Spinal cord (tissue), 4 donors: ENCODE measurements around the gene GNA15. TPM values are rescaled to one million over a fixed set of nuclear protein-coding genes. Genes with fewer than 3 reads are reported as not detected.

Experiments used
- polyA plus RNA-seq, 2 donors: library from polyadenylated mRNA; unstranded; fragments of 120-200 nt; gene quantifications; one replicate each; pipeline ENCODE4 v1.2.1, GENCODE V29; 2013; ENCODE audit not compliant: insufficient read length in 2 of 2
- total RNA-seq, 2 donors: library from RNA; depleted of rRNA in 1 of 2; stranded (reverse); fragments of 120-200 nt in 1 of 2; fragments of >200 nt in 1 of 2; gene quantifications; one replicate each; pipeline versions ENCODE4 v1.2.3 to v1.2.4, GENCODE V29; 2013 to 2014

GNA15 gene
- total and polyA plus RNA-seq, 4 donors: 2.1 to 3.6 (median 3.1) TPM

Other genes starting within 250 kb of the GNA15 start
- gene ZNF57, start 235.1 kb upstream of the GNA15 start, total RNA-seq: 1 to 10 TPM; 5.2 to 6.9 TPM
- gene ZNF57, start 235.1 kb upstream of the GNA15 start, polyA plus RNA-seq: 1 to 10 TPM; 5.2 to 5.4 TPM
- 10 to 100 TPM in 1 of 2 donors, 1 to 10 TPM in 1; 7.4 to 14.2 TPM for gene ZNF77, start 191.1 kb upstream of the GNA15 start, total RNA-seq
- gene ZNF77, start 191.1 kb upstream of the GNA15 start, polyA plus RNA-seq: 1 to 10 TPM; 5.9 to 7.8 TPM
- 1 to 10 TPM; 1.6 to 5.0 TPM for gene TLE6, start 158.5 kb upstream of the GNA15 start, total RNA-seq
- 1 to 10 TPM; 4.6 to 4.7 TPM for gene TLE6, start 158.5 kb upstream of the GNA15 start, polyA plus RNA-seq
- gene TLE2, start 106.8 kb upstream of the GNA15 start, total RNA-seq: 10 to 100 TPM; 14.9 to 26.4 TPM
- gene TLE2, start 106.8 kb upstream of the GNA15 start, polyA plus RNA-seq: 100 to 1,000 TPM in 1 of 2 donors, 10 to 100 TPM in 1; 78.8 to 101 TPM
- gene TLE5, start 73.5 kb upstream of the GNA15 start, total RNA-seq: 100 to 1,000 TPM; 124 to 273 TPM
- gene TLE5, start 73.5 kb upstream of the GNA15 start, polyA plus RNA-seq: 1,000 to 10,000 TPM in 1 of 2 donors, 100 to 1,000 TPM in 1; 884 to 1,010 TPM
- 10 to 100 TPM; 39.3 to 45.4 TPM for gene GNA11, start 41.7 kb upstream of the GNA15 start, total RNA-seq
- gene GNA11, start 41.7 kb upstream of the GNA15 start, polyA plus RNA-seq: 10 to 100 TPM; 80.3 to 87.1 TPM
- gene S1PR4, start 42.7 kb downstream of the GNA15 start, total RNA-seq: 1 to 10 TPM in 1 of 2 donors, under 1 TPM in 1; 0.88 to 2.6 TPM
- gene S1PR4, start 42.7 kb downstream of the GNA15 start, polyA plus RNA-seq: 1 to 10 TPM in 1 of 2 donors, under 1 TPM in 1; 0.32 to 1.7 TPM
- 10 to 100 TPM; 12.1 to 22.0 TPM for gene NCLN, start 49.9 kb downstream of the GNA15 start, total RNA-seq
- 10 to 100 TPM; 40.5 to 55.4 TPM for gene NCLN, start 49.9 kb downstream of the GNA15 start, polyA plus RNA-seq
- gene CELF5, start 88.6 kb downstream of the GNA15 start, total RNA-seq: 10 to 100 TPM; 12.7 to 18.9 TPM
- gene CELF5, start 88.6 kb downstream of the GNA15 start, polyA plus RNA-seq: 10 to 100 TPM; 81.8 to 85.8 TPM
- gene NFIC, start 230.6 kb downstream of the GNA15 start, total RNA-seq: 10 to 100 TPM; 17.2 to 26.1 TPM
- 10 to 100 TPM; 54.7 to 56.2 TPM for gene NFIC, start 230.6 kb downstream of the GNA15 start, polyA plus RNA-seq